GM19238 (cell line): ENCODE measurements around the gene AGBL4.

Experiments used
- DNase-seq: peaks from one replicate; pipeline ENCODE4 v3.0.0; 2011; ENCODE audit warnings: low spot score; ENCODE audit not compliant: insufficient read length

AGBL4 gene

GRCh38 chr1:48498096-48498791 lies 1525.5 kb downstream of the AGBL4 start:
- DNase-seq = peak; percentile 36

GRCh38 chr1:48495911-48496310 lies 1527.8 kb downstream of the AGBL4 start:
- DNase-seq = no peak

GRCh38 chr1:48495166-48495565 lies 1528.6 kb downstream of the AGBL4 start:
- DNase-seq = no peak

GRCh38 chr1:48493970-48494769 lies 1529.6 kb downstream of the AGBL4 start:
- no peak for DNase-seq

- DNase-seq = no peak
Measured at GRCh38 chr1:48493041-48493440, 1530.7 kb downstream of the AGBL4 start.

- DNase-seq = no peak
Measured at GRCh38 chr1:48492392-48492791, 1531.4 kb downstream of the AGBL4 start.

- no peak for DNase-seq
Measured at GRCh38 chr1:48488721-48489120, 1535.0 kb downstream of the AGBL4 start.
